ENCODE measurements around the gene B4GALT5.

Gene B4GALT5

DNA sequence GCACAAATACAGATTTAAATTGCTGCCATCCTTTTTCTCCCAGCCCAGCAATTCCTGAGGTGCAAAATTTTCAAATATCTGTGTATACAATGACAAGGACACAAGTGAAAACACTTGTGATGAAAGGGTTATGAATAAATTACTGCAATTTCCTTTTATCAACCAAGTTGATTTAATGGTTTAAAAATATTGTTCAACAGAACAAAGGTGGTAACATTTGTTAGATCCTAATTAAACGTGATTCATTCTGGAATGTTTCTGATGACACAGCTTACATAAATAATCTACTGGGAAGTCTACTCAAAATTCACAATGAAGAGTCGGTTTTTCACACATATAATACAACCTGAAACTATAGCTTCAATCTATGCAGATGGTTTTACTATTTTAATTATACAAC, 17.1 kb downstream of the B4GALT5 start:
- TF ChIP-seq, protein P1, sequence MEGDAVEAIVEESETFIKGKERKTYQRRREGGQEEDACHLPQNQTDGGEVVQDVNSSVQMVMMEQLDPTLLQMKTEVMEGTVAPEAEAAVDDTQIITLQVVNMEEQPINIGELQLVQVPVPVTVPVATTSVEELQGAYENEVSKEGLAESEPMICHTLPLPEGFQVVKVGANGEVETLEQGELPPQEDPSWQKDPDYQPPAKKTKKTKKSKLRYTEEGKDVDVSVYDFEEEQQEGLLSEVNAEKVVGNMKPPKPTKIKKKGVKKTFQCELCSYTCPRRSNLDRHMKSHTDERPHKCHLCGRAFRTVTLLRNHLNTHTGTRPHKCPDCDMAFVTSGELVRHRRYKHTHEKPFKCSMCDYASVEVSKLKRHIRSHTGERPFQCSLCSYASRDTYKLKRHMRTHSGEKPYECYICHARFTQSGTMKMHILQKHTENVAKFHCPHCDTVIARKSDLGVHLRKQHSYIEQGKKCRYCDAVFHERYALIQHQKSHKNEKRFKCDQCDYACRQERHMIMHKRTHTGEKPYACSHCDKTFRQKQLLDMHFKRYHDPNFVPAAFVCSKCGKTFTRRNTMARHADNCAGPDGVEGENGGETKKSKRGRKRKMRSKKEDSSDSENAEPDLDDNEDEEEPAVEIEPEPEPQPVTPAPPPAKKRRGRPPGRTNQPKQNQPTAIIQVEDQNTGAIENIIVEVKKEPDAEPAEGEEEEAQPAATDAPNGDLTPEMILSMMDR (IDR thresholded peaks at IDR 0.05; ENCODE audit: low read depth, low read length), result no peak
- in situ Hi-C loops (cut with HindIII; ENCODE audit: low sequenced_read_pairs), result no loop called here
- no peak overlapping the region for H3K4me3 ChIP-seq (ENCODE audit: low read depth, low read length)
- no peak for DNase-seq (ENCODE audit: low read depth, low spot score)

DNA sequence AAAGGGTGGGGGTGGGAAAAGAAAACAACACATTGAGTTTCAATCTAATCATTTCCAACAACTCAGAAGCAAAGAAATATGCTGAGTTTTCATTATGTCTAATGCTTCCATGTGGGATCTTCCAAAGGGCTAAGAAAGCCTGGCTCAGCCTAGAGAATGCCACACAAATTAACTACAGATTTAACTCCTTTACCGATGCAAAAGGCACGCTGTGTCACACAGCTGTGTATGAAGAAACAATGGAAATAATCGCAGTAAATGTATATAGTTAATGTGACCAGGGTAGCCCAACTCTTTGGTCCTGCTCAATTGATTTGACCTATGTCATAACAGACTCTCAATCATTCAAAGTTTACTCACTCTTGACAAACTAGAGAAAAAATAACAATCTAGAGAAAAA, 17.8 kb downstream of the B4GALT5 start:
- TF ChIP-seq, protein P1 (IDR thresholded peaks at IDR 0.05; ENCODE audit: low read depth, low read length), result no peak
- DNase-seq (ENCODE audit: low read depth, low spot score), result no peak
- no peak overlapping the region for H3K4me3 ChIP-seq (ENCODE audit: low read depth, low read length)
- in situ Hi-C loops (cut with HindIII; ENCODE audit: low sequenced_read_pairs), result no loop called here

DNA sequence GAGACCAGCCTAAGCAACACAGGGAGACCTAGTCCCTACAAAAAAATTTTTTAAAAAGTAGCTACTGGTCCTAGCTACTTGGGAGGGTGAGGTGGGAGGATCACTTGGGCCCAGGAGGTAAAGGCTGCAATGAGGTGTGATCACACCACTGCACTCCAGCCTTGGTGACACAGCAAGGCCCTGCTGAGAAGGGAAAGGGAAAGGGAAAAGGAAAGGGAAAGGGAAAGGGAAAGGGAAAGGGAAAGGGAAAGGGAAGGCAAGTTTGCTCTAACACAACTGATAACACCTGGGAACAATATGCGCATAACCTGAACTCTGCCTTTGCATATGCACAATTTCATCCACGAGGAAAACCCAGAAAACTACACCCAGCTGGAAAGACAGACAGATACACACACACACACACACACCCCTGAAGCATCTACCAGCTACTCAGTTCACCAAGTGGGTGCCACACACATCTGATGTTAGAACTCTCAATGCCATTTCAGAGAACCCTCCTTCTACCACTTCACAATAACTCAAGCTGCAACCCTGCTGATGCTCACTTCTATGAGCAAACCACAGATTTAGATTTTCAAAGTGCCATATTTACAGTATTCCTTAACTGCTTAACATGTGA, 19.1 kb downstream of the B4GALT5 start:
- no peak overlapping the region for H3K4me3 ChIP-seq (ENCODE audit: low read depth, low read length)
- in situ Hi-C loops (cut with HindIII; ENCODE audit: low sequenced_read_pairs), result no loop called here
- TF ChIP-seq, protein P1 (IDR thresholded peaks at IDR 0.05; ENCODE audit: low read depth, low read length), result no peak
- no peak for DNase-seq (ENCODE audit: low read depth, low spot score)

DNA sequence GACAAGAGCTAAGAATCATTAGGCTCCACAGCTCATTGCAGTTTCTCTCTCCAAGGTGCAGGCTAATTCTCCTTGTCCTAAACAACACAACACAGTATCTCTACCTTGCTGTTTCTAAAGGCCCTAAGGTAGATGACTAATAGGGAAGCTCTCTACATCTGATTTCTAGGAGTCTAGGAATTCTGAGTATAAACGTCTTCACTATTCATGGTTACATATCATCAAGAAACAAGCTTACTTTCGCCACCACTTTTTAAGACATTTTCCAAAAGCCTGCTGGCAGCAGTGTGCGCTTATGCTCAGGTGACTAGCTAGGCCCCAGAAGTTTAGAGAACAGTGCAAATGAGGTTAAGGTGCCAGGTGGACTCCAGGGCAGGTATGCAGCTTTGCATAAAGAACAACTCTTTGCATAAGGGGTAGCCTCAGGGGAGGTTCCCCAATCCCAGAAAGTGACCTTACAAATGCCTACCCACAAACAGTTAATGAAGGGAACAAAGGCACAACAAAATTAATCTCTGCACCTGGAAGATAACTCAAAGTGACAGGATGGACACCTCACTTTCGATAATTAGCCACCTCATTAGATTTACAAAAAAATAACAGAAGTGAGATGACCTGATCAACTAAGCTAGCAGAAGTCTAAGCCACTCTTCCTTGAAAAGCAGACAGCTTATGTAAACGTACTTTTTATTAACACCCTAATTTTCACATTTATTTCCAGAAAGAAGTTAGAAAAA, 20.1 kb downstream of the B4GALT5 start:
- in situ Hi-C loops (cut with HindIII; ENCODE audit: low sequenced_read_pairs), result no loop called here
- no peak overlapping the region for H3K4me3 ChIP-seq (ENCODE audit: low read depth, low read length)
- TF ChIP-seq, protein P1 (IDR thresholded peaks at IDR 0.05; ENCODE audit: low read depth, low read length), result no peak
- DNase-seq (ENCODE audit: low read depth, low spot score), result no peak

DNA sequence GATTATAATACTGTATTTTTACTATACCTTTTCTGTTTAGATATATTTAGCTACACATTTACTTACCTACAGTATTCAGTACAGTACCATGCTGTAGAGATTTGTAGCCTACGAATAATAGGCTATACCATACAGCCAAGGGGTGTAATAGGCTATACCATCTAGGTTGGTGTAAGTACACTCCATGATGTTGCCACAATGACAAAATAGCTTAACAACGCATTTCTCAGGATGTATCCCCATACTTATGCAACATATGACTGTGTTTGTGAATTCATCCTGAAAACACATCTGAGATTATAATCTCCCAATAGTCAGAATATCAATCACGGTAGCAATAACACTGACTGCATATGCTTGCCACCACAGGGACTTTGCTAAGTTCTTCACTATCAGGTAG, 20.7 kb downstream of the B4GALT5 start:
- DNase-seq (ENCODE audit: low read depth, low spot score), result no peak
- in situ Hi-C loops (cut with HindIII; ENCODE audit: low sequenced_read_pairs), result no loop called here
- TF ChIP-seq, protein P1 (IDR thresholded peaks at IDR 0.05; ENCODE audit: low read depth, low read length), result no peak
- no peak overlapping the region for H3K4me3 ChIP-seq (ENCODE audit: low read depth, low read length)

DNA sequence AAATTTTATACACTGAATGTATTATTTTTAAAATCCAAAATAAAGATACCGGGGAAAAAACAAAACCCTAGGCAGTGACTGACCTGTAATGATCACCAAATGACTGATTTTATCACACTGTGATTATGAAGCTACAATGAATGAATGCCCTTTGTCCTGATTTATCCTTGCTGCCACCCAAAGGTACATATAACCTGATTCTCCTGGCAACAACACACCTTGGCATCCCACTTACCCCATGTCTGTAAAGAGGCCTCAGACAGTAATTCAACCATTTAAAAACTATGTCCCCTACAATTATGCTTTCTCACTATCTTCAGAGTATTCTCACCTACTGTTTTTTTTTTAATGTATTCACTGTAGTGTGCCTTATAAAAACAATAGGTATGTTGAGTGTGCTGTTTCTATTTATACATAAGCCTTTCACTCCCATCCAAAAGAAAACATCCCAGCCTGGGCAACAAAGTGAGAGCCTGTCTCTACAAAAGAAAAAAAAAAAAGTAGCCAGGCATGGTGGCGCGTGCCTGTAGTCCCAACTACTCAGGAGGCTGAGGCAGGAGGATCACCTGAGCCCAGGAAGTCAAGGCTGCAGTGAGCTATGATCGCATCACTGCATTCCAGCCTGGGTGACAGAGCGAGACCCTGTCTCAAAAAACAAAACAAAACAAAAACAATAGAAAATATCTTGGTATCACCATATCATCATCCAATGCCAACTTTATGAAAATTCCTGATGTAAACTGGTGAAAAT, 21.7 kb downstream of the B4GALT5 start:
- DNase-seq (ENCODE audit: low read depth, low spot score), result no peak
- in situ Hi-C loops (cut with HindIII; ENCODE audit: low sequenced_read_pairs), result no loop called here
- no peak overlapping the region for H3K4me3 ChIP-seq (ENCODE audit: low read depth, low read length)
- TF ChIP-seq, protein P1 (IDR thresholded peaks at IDR 0.05; ENCODE audit: low read depth, low read length), result no peak
